ENCODE measurements around the gene FAF1.

The FAF1 gene

DNA sequence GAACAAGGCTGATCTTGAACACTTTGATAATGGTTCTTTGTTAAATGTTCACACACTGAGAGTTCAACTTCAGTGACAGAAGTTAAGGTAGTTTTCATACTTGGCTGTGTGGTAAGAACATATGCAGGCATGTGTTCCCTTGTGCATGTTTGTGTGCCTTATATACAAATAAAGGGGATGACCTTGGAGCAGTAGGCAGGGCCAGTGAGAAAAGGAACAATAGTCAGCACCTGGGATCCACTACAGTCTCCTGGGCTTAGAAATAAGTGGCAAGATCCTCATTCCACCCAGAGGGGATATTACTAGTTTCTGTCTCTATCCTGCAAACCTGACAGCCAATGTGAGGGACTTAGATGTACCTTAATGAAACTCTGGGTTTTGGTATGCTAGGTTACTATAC, 486.6 kb downstream of the FAF1 start:
- TF ChIP-seq, protein P1, sequence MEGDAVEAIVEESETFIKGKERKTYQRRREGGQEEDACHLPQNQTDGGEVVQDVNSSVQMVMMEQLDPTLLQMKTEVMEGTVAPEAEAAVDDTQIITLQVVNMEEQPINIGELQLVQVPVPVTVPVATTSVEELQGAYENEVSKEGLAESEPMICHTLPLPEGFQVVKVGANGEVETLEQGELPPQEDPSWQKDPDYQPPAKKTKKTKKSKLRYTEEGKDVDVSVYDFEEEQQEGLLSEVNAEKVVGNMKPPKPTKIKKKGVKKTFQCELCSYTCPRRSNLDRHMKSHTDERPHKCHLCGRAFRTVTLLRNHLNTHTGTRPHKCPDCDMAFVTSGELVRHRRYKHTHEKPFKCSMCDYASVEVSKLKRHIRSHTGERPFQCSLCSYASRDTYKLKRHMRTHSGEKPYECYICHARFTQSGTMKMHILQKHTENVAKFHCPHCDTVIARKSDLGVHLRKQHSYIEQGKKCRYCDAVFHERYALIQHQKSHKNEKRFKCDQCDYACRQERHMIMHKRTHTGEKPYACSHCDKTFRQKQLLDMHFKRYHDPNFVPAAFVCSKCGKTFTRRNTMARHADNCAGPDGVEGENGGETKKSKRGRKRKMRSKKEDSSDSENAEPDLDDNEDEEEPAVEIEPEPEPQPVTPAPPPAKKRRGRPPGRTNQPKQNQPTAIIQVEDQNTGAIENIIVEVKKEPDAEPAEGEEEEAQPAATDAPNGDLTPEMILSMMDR (IDR thresholded peaks at IDR 0.05; ENCODE audit: low read depth, low read length) = no peak

DNA sequence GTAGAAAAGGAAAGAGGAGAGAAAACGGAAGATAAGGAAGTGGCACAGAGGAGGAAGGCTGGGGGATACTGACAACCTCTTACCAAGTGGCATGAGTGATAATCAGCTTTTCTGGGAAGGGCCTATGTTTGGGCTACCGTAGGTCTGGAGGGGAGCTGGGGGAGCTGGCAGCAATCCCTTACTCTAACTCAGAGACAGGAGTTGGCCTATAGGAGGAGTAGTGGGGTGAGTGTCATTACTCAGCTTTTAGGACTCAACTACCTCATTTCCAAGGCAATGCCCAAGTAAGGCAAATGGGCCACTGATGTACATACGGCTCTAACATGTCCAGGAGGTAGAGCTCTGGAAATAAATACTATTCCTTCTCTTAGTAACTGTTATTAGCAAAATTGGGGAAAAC, 488.1 kb downstream of the FAF1 start:
- TF ChIP-seq, protein P1 (IDR thresholded peaks at IDR 0.05; ENCODE audit: low read depth, low read length) = no peak
- DNase-seq (ENCODE audit: extremely low read depth, low read depth) = no peak

More for the DNA sequence above, 486.6 kb downstream of the FAF1 start:
- DNase-seq (ENCODE audit: extremely low read depth, low read depth) = no peak

DNA sequence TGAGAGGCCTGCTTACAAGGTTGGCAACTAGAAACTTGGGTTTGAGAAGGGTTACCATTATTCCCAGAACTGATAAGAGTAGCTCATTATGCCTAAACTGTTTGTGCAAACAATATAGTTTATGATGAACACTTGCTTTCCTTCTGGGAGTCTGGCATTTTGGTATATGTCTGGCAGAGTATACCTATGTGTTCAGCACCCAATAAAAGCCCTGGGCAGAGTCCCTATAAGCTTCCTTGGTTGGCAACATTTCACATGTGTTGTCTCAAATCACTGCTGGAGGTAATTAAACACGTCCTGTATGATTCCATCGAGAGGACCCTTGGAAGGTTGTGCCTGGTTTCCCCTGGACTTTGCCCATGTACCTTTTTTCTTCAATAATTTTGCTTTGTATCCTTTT, 497.1 kb downstream of the FAF1 start:
- TF ChIP-seq, protein P1 (IDR thresholded peaks at IDR 0.05; ENCODE audit: low read depth, low read length) = no peak
- DNase-seq (ENCODE audit: extremely low read depth, low read depth) = no peak

DNA sequence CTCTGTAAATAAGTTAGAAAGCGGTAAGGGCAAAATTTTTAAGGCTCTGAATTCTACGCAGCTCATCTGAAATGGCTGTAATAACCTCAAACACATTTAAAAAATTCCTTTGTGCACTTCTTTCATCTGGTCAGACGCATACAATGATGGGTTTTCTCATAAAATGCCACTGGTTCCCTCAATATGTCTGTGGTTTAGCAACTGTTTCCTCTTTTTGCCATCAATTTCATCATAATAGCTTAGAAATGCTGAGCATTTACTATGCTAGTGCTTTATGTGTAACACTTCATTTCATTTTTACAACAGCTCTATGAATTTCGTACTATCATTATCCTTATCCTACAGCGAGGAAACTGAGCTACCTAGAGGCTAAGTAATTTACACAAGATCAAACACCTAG, 501.6 kb downstream of the FAF1 start:
- TF ChIP-seq, protein P1 (IDR thresholded peaks at IDR 0.05; ENCODE audit: low read depth, low read length) = no peak
- no peak for DNase-seq (ENCODE audit: extremely low read depth, low read depth)

DNA sequence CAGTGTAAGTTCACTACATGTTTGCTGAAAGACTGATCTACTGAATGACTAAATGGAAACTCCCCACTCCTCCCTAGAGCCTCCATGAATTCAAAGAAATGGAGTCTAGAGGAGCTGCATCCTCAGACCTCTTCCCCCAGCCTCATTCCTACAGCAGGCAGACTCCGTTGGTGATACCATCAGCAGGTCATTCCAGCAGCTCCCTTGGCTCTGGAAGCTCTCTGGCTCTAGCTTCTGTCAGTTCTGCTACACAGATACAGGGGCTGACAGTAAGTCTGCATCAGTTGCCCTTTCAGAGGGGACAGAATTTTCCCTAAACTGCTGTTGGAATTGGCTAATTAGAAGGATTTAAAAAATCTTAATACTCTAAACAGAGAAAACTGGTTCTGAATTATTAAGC, 505.2 kb downstream of the FAF1 start:
- TF ChIP-seq, protein P1 (IDR thresholded peaks at IDR 0.05; ENCODE audit: low read depth, low read length) = no peak
- DNase-seq (ENCODE audit: extremely low read depth, low read depth) = no peak

DNA sequence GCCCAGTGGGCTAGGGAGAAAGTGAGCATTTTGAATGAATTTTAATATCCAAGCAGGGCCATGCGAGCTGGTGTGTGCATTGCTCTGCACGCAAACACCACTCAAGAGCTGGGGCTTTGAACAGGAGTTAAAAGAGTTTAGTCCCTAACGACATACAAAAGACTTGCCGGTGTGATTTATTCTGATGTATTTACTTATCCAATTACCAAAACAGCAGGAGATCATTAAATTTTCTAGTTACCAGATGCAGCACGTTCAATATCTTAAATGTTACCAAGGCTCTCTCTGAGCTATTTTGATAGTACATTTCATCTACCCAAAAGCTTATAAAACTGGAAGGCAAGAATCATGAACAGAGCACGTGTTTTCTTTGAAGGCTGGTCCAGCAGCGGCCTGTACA, 506.8 kb downstream of the FAF1 start:
- TF ChIP-seq, protein P1 (IDR thresholded peaks at IDR 0.05; ENCODE audit: low read depth, low read length) = no peak
- no peak for DNase-seq (ENCODE audit: extremely low read depth, low read depth)

DNA sequence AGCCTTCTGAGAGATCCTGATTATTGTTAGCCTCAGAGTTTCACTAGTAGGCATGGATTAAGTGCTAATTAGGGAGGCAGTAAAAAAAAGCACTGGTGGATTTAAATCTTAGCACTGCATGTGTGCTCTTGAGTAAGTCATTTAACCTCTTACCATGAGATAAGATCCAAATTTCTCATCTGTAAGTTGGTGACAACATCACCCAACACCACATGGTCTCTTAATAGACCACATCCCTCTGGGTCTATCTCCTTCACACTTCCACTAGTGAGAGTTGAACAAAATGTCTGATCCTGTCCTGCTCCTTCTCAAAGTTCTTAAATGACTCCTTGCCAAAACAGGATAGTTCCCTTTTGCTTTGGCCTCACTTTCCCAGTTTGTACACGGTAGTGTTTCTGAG, 507.4 kb downstream of the FAF1 start:
- TF ChIP-seq, protein P1 (IDR thresholded peaks at IDR 0.05; ENCODE audit: low read depth, low read length) = no peak
- DNase-seq (ENCODE audit: extremely low read depth, low read depth) = no peak
